ENCODE data around the gene C3orf52.
A peak's percentile ranks its signal among the peaks of the same experiment; 100 is the strongest.

Gene C3orf52

DNA sequence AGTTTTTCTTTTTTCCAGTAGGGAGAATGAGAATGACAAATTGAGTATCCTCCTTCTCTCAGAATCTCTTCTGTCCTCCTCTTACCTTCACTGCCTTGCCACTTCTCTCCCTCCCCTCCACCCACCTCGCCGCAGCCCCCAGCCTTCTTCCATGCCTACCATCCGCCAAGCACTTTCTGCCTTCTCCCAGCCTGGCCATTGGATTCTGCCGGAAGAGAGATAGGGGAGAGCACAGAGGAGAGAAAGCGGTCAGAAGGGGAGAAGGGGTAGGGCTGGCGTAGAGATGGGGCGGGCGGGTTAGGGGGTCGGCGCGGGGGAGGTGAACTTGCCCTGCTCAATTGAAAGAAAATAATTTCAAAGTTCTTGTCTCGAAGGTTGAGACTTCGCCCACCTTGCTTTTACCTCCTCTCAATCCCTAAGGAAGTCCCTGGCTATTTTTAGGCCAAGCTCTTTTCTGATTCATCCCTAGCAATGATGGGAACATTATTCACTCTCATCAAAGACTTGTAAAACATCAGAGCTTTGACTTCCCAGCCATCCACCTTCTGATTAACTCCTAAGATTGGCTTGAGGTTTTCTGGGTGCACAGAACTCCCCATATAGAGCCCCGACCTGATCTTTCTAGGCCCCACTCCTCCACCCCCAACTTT, 811 bp downstream of the C3orf52 start:
- no peak for DNase-seq

DNA sequence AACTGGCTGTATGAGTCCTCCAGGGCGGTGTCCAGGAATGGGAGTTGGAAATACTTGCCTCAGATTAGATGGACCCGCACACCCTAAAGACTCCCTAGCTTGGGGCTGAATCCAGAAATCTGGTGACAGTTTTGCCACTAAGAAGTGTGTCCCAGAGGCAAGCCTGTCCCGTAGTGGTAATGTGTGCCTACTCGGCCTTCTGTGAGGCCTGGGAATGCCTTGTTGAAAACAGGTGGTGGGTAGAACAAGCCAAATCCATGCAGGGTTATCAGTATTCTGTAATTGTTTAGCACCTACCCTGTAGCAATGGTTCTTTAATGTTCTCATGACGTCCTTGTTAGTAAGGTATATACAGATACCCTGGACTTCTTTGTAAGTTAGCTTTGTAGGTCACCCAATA, 1.6 kb downstream of the C3orf52 start:
- DNase-seq: no peak

DNA sequence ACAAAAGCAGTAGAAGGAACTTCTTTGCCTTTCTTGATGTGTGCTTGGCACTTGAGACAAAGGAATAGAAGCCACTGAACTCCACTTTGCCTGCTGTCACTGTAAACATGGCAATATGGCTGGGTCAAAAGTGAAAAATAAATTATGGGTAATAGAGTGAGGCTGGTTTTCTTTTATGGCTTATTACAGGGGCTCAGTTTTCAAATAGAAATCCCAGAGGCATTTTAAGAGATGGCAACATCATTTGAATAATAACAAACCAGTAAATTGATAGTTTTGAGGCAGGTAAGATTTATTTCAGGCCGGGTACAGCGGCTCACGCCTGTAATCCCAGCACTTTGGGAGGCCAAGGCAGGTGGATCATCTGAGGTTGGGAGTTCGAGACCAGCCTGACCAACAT, 2.8 kb downstream of the C3orf52 start:
- no peak for DNase-seq

DNA sequence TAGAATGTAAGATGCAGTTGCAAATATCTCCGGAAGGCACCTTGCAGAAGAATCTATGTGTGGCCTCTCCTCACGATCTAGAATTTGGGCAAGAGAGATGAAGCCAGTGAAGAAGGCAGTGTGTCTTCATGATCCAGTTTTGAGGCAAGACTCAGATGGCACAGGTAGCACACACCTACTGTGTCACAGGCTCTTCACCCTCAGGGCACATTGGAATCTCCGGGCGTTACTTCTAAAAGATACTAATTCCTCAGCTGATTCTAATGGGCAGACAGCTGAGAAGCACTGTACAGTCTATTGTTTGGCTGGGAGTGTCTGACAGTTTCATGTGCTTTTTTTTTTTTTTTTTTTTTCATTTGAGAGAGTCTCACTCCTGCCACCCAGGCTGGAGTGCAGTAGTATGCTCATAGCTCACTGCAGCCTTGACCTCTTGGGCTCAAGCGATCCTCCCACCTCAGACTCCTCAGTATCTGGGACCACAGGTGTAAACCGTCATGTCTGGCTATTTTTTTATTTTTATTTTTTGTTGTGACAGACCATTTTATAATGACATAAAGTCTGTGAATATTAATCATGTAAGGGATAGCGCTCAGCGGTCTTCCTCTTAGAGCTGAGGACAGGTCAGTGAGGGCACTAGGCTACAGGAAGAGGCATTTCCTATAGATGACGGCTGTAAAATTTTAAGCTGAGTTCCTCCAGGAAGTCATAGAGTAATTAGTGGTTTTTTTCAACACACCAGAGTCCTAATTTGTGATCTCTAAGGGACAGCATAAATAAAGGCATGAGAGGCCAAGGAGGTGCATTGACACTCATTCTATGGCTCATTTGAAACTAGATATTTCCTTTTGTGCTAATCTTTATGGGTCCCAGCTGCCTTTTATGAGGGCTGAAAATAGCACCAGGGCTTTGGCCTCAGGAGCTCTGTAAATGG, 4.0 kb downstream of the C3orf52 start:
- no peak for DNase-seq

DNA sequence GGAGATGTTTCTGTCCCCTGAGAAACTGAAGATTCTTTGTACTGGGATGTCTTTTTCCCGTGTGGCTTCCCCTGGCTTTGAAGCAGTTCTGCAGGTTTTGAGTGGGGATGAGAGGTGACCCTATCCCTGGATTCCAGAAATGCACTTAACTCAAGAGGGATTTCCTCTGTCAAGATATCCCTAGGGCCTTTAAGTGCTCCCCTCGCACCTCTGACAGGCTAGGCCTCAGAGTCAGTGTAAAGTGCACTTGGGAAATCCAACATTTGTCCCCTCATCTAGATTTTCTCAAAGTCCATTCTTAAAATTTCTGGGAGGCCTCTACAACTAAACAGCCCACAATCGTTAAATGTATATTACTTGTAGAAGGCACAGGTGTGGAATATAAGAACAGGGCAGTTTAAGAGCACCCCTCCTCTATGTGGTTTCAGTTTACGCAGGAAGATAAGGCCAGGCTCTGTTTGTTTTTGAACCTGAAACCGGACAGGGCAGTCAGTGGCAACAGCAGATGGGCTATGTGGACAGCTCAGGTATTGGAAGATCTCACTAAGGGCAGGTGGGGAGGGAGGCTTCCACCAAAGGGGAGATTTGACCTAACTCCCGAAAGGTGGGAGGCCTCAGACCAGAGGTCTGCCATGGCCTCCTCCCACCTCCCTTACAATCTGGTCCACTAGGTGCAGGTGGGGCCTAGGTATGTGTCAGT, 4.8 kb downstream of the C3orf52 start:
- no peak for DNase-seq

DNA sequence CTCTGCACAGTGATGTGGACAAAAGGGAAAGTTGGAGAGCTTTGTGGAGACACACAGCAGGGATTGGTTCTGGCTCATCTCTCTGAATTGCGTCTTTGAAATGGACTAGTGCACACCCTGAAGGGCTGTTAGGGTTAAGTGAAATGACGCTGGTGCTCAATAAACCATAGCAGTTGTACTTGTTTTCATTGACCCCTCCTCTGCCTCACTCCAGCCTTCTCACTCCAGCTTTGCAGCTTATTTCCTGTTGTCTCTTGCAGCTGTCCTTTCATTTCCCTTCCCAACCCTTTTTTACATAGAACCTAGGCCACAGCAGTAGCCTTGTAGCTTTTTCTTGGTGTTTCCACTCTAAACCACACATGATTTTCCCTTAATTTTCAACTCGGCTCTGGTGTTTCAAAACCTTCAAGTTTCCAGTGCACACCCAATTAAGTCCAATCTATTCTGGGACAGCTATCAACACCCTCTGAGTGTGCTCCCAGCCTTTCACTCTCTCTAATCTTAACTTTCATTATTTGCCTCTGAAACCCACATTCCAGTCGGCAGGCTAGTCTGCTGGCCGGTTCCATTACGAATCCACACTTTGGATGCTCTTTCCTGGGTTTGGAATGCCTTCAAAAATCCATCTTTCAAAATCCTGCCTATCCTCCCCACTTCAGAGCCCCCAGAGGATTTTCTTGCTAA, 6.4 kb downstream of the C3orf52 start:
- no peak for DNase-seq

DNA sequence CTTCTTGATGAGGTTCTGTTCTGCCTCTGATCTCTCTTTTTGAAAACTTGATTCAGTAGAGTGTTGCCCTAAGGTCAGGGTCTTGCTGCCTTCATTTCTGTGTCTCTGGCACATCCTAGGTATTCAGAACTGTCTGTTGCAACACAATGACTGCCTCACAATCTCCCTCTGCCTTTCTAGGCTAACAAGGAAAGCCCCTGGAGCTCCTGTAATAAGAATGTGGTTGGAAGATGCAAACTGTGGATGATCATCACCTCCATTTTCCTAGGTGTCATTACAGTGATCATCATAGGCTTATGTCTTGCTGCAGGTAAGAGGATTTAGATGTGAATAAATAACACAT, 7.0 kb downstream of the C3orf52 start:
- DNase-seq: no peak

DNA sequence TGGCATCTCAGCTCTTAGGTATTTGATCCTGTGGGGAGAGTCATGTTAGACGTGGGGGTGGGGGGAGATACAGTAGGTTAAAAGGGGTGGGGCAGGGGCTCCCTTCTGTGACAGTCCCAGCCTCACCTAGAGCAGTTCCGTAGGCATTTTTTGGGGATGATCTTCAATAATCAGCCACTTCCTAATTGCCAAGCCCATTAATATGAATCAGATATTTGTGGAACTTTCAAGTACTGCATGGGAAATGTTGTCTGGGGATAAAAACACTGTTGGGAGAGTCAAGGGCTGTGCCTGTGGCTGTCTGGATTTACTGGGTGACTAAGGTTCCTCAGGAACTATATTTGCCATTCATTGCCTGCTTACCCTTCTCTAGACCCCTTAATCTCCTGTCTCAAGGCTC, 9.5 kb downstream of the C3orf52 start:
- DNase-seq: no peak

DNA sequence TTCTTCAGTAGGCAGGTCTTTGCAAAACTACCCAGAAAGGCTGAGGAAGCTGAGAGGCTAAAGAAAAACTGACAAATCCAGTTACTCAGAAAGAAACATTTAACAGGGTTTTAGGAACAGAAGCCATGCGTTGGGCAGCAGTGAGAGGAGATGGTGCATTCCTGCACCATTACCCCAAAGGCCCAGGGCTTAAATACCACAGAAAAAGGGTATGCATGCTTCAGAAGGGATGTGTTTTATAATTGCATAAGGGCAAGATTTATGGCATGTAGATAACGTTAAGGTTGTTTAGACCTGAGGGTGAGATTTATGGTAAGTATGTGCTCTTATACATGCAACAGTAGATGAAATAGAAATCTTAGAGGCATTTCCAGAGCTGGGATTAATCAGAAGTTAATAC, 10.0 kb downstream of the C3orf52 start:
- DNase-seq: no peak

DNA sequence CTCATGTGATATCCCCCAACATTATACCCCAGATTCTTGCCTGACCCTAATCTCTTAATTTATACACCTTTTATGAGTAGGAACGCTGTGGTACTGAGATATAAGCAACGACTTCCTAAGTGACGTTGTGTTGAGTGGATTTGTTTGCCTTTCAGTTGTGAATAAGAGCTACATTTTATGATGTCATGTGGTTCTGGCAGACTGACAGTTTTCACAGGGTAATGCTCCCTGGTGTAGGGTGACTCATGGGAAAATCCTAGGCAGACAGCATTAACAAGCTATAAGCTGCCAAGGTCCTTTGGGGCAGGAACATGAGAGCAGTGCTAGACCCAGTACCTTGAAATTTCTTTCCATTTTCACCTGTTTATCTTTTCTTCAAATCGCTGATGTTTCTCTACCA, 11.2 kb downstream of the C3orf52 start:
- no peak for DNase-seq

DNA sequence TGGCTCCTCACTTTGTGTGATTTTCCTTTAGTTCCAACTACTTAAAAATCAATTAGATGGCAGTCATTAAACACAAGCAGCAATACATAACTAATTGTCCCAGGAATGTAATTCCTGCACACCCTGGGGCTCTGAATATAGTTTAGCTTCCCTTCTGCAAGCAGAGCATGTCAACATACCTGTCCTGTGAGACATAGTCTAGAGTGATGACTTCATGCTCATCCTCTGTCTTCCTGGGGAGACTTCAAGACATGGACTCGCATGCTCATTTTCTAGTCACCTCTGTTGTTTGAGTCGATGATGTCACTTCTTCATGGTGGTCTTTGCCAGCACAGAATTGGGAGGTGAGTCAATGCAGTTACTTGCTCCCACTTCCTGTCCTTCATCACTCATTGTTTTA, 15.7 kb downstream of the C3orf52 start:
- no peak for DNase-seq

DNA sequence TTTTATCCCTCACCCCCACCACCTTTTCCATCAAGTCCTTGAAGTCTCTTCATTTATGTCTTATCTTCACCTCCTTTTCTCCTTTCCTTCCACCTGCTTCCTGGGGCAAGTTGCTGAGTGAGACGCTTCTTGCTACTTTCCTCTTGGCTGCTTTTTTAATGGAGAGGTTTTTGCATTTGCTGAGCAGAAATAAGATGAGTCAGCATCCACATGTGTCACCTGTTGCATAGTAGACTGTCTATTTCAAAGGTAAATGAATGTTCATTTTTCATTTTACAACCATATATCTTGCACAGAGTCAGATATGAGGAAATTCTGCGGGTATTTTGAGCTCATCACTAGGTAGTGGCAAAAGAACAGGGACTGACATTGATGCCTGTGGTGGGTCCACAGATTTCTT, 18.6 kb downstream of the C3orf52 start:
- DNase-seq: no peak

DNA sequence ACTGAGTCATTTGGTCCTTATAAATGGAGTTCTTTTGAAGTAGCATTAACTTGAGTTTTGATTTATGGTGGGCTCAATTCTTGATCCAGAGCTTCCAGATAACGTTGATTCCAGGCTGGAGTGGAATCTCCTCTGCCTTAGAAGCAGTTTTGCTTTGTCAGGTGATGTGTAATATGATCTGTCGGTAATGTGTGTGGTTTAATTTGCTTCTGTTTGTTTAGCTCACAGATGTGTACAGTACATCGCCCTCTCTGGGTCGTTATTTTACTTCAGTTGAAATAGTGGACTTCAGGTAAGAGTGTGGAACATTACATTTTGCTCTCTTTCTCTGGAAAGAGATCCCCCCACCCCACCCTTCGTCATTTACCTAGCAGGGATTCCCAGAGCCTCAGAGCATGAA, 23.1 kb downstream of the C3orf52 start:
- no peak for DNase-seq

DNA sequence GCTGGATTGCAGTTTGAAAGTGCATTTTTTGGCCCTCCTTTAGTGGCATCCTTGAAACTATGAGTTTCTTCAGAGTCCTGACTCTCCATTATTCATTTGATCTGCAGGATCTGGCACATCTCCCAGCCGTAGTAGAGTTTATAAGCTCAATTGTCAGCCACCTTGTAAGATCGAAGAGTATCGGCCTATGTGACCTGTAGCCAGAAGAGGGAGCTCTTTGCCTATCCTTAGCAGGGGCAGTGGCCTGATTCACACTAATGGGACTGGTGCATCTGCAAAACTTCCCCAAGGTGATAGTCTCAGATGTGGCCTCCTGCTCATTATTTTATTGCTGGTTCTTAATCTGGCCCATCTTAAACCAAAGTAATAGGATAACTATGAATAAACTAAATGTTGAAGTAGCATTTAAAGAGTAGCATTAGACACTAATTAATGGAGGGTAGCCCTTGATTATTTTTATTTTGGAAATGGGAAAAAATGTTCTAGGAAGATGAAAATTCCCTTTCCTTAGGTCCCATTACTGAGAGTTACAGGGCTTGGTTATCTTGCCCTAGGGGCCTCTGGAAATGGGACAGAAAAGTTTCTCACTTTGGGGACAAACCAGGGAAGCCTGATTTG, 25.7 kb downstream of the C3orf52 start:
- DNase-seq: peak; percentile 61

DNA sequence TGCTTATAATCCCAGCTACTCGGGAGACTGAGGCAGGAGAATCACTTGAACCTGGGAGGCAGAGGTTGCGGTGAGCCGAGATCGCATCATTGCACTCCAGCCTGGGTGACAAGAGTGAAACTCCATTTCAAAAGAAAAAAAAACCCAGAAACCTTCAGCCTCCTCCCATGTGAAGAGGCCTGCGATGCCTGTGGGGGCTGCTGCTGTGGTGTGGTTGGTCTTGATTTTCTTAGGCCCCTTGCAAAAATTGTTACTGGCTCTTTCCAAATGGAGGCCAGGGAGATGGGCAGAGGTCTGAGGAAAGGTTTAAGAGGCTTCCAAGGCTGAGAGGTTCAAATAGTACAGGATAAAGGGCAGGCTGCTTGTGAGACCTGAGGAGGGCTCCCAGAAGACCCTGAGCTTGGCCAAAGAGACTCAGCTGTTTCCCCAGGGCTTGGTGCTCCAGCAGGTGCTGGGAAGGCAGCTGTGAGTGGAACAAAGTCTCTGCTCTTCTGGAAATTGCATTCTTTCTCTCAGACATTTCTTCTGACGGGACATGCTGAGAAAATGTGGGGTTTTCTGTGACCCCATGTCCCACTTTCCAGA, 28.5 kb downstream of the C3orf52 start:
- no peak for DNase-seq

DNA sequence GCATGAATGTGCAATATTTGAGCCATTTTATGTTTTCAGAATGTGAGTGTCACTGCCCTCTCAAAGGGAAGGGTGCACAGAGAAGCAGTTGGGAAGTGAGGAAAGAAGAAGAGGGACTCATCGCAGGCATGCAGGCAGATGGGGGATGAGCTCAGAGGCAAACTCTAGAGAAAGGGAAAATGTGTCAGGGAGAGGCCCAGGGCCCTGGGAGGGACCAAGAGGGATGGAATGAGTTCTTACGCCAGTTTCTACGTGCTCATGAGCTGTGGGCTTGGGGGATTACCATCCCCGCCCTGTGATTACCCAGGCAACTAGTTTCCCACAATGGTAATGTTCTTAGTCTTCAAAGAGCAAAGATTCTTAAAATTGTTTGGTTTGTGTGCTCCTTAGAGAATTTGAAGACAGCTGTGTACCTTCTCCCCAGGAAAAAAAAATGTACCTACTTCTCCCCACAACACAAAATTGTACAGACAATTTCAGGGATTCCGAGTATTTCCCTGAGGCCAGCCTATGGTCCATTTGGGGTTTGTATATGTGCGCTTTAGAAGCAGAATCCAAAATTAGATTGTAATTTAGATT, 29.1 kb downstream of the C3orf52 start:
- DNase-seq: no peak

DNA sequence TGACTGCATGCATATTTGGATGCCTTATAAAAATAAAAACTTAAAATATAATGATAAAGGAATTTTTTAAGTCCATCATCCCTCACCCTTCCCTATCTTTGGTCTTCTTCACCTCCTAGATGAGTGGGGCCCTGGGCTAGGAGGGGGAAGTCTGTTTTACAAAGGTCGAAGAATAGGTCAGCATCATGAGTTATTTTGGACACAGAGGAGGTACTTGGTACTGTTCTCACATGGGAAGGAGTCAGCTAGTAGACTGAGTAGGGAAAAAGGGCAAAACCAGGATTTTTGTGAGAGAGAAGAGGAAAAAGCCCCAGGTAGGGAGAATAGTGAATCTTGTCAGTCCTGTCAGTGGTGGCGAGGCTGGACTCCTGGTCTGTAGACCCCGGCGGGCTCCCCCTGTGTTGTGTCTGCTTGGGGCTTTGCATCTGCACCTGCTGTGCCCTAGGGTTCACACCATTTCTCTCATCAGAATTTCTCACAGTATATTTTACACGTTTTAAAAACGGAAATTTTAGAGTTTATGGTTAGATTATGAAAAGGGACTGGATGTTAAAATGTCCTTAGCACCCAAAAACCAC, 29.7 kb downstream of the C3orf52 start:
- DNase-seq: no peak

DNA sequence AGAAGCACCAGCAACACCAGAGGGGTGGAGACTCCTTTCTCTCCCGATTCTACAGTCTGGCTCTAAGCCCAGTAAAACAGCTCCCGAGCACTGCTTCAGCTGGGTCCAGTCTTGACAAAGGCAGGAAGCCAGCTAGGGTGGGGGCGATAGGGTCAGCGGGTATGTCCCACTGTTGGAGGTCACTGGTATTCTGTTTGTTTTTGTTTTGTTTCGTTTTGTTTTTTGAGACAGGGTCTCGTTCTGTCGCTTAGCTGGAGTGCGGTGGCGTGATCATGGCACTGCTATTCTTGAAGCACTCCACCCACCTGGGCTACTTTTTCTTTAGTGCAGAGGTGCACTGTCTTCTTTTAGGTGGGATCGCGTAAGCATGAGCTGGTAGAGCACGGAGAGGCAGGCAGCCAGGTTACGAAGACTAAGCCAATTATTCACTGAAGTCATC, 30.6 kb downstream of the C3orf52 start:
- DNase-seq: no peak

DNA sequence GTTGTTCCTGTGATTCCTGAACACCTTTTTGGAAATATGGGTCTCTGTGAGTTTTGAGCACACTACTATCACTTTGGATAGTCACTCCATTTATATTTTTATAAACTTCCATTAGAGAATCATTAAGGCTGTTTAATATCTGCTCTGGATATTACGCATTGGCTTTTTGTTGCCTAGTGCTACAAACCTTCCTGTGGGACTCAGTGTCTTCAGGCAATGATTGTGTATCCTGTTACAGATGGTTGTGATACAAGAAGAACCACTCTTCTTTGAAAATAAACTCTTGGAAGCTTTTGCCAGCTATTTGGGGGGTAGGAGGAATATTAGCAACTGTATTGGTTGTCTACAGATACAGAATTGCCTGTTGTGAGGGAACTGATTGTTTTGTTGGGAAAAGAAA, 31.2 kb downstream of the C3orf52 start:
- DNase-seq: no peak

DNA sequence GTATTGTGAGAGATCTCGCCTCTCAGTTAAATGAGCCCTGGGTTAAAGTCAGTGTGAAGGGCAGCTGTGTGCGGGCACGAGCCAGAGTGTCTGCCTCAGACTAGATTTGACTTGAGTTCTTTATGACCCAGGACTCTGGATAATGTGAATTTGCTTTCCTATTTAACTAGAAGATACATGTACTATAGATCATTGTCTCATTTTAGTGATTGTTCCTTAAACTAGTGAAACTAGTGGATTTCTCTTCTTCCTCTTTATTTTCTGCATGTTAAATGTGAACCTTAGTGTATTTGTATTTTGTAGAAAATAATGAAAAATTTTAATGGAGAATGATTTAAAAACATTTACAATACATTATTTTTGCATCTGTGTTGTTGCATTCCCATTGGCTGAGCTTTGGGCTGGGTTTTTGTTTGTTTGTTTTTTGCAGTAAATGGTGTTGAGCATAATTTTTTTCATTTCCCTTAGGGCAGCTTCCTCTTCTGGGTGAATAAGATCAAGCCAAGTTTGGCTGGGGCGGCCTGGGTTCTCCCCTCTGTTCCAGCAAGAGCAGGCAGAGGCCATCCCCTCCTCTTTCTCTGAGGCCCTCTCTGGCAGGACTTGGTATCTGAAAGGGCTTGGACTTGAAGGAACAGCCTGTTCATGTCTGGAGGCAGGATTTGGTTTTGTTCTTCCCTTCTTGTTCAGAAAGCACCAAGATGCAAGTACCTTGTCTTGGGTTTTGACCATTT, 31.8 kb downstream of the C3orf52 start:
- no peak for DNase-seq

Data from activated gamma-delta T cell treated with Interleukin-2 at 50 U/mL for 16 hours (primary cell).